HEK293 (cell line): ENCODE data around the gene TMPRSS7.

Experiments used
- SP2 ChIP-seq: fragments of 450-650 bp; formaldehyde crosslinking; IDR thresholded peaks from 2 replicates; pipeline ENCODE4 v1.5.1; 2016; ENCODE audit warnings: missing biosample characterization, missing genetic modification characterization
- ZBTB1 ChIP-seq: fragments of 450-650 bp; formaldehyde crosslinking; IDR thresholded peaks from 2 replicates; pipeline ENCODE4 v1.5.1; 2016; ENCODE audit warnings: missing biosample characterization, missing genetic modification characterization
- ZEB2 ChIP-seq: fragments of 450-650 bp; formaldehyde crosslinking; IDR thresholded peaks from 2 replicates; pipeline ENCODE4 v1.5.1; 2016; ENCODE audit warnings: missing biosample characterization, missing genetic modification characterization
- ZNF23 ChIP-seq: fragments of 450-650 bp; formaldehyde crosslinking; IDR thresholded peaks from 2 replicates; pipeline ENCODE4 v1.5.1; 2016; ENCODE audit warnings: missing biosample characterization, missing genetic modification characterization, borderline replicate concordance
- ZNF292 ChIP-seq: fragments of 450-650 bp; formaldehyde crosslinking; IDR thresholded peaks from 2 replicates; pipeline ENCODE4 v1.5.1; 2016; ENCODE audit warnings: low read depth, missing biosample characterization, missing genetic modification characterization, borderline replicate concordance
- ZNF354C ChIP-seq: fragments of 450-650 bp; formaldehyde crosslinking; IDR thresholded peaks from 2 replicates; pipeline ENCODE4 v1.5.1; 2016; ENCODE audit warnings: missing biosample characterization, missing genetic modification characterization, low read depth, borderline replicate concordance
- ZNF423 ChIP-seq: fragments of 450-650 bp; formaldehyde crosslinking; IDR thresholded peaks from 2 replicates; pipeline ENCODE4 v1.5.1; 2016; ENCODE audit warnings: missing biosample characterization, missing genetic modification characterization
- ZNF580 ChIP-seq: fragments of 450-650 bp; formaldehyde crosslinking; IDR thresholded peaks from 2 replicates; pipeline ENCODE4 v1.5.1; 2016; ENCODE audit warnings: missing biosample characterization, missing genetic modification characterization
- ZNF76 ChIP-seq: fragments of 450-650 bp; formaldehyde crosslinking; IDR thresholded peaks from 2 replicates; pipeline ENCODE4; 2016; ENCODE audit warnings: low read depth, missing biosample characterization, missing genetic modification characterization, borderline replicate concordance
- TF ChIP-seq, protein P1 (sequence below): fragments of 450-650 bp; formaldehyde crosslinking; IDR thresholded peaks from 2 replicates; pipeline ENCODE4 v1.5.1; 2016; ENCODE audit warnings: missing biosample characterization, missing genetic modification characterization

DNA sequence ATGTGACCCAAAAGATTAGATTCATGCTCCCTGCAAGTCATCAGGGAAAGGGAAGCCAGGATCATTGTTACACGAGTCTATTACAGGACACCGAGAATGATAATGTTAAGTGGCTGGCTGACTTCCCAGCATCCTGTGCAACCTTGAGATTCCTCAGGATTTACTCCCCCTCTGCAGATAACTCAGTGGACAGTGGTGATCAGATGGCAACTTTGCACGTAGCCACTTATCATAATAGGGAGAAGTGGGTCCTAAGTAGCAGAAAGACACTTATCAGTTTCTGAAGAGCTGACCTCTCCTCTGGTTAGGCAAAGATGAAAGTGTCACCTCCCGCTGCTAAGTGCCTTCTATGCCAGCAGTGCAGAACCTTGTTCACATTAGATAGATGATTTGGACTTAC, 6.7 kb upstream of the TMPRSS7 start:
- TF ChIP-seq ZNF423 (no peak), ZEB2 (tag by site-specific recombination) (no peak), ZBTB1 (tag by site-specific recombination) (no peak), SP2 (tag by site-specific recombination) (no peak), ZNF23 (tag by site-specific recombination) (no peak), ZNF76 (tag by site-specific recombination) (no peak), ZNF292 (tag by site-specific recombination) (no peak), ZNF580 (tag by site-specific recombination) (no peak), ZNF354C (tag by site-specific recombination) (no peak)
- TF ChIP-seq, protein P1, sequence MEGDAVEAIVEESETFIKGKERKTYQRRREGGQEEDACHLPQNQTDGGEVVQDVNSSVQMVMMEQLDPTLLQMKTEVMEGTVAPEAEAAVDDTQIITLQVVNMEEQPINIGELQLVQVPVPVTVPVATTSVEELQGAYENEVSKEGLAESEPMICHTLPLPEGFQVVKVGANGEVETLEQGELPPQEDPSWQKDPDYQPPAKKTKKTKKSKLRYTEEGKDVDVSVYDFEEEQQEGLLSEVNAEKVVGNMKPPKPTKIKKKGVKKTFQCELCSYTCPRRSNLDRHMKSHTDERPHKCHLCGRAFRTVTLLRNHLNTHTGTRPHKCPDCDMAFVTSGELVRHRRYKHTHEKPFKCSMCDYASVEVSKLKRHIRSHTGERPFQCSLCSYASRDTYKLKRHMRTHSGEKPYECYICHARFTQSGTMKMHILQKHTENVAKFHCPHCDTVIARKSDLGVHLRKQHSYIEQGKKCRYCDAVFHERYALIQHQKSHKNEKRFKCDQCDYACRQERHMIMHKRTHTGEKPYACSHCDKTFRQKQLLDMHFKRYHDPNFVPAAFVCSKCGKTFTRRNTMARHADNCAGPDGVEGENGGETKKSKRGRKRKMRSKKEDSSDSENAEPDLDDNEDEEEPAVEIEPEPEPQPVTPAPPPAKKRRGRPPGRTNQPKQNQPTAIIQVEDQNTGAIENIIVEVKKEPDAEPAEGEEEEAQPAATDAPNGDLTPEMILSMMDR = no peak
